K562 (cell line): ENCODE results near the gene MRM2. TPM values are rescaled to one million over a fixed set of nuclear protein-coding genes. Genes with fewer than 3 reads are reported as not detected.

ENCODE experiments used
- BHLHE40 ChIP-seq: IDR thresholded peaks from 2 replicates; pipeline ENCODE4 v1.6.1; 2011; ENCODE audit warnings: low read length, improper control_type of control experiment
- MNT ChIP-seq, 2 experiments: fragments of 450-650 bp; conservative IDR thresholded peaks; 2 replicates each; pipeline ENCODE4 v1.6.1; 2017; ENCODE audit warnings: mild to moderate bottlenecking in 2 of 2, moderate library complexity in 2 of 2
- MYC ChIP-seq, 2 experiments: fragments of 250-450 bp in 1 of 2; sonication (Bioruptor Pico) in 1 of 2; IDR thresholded peaks; 2 replicates each; pipeline versions ENCODE4 v1.5.1 to v1.6.1; 2012 to 2021; ENCODE audit warnings: low read depth in 2 of 2, borderline replicate concordance in 1 of 2, improper control_type of control experiment in 1 of 2, low read length in 1 of 2, mild to moderate bottlenecking in 1 of 2, moderate library complexity in 1 of 2
- NELFE ChIP-seq: IDR thresholded peaks from 2 replicates; pipeline ENCODE4 v1.6.1; 2011; ENCODE audit warnings: mild to moderate bottlenecking; ENCODE audit not compliant: insufficient read depth, insufficient read length
- RHOXF2B ChIP-seq: fragments of 250-450 bp; sonication (Bioruptor Pico); conservative IDR thresholded peaks from 2 replicates; pipeline ENCODE4 v1.5.1; 2021
- STAT5B ChIP-seq: fragments of 250-450 bp; sonication (Bioruptor Pico); IDR thresholded peaks from 2 replicates; pipeline ENCODE4 v1.8.0; 2021; ENCODE audit warnings: mild to moderate bottlenecking, inconsistent platforms
- ZBTB34 ChIP-seq: fragments of 250-450 bp; sonication (Bioruptor Pico); IDR thresholded peaks from 2 replicates; pipeline ENCODE4 v1.8.0; 2021; ENCODE audit warnings: mild to moderate bottlenecking, moderate library complexity
- polyA plus RNA-seq, 8 experiments: library from polyadenylated mRNA; depleted of rRNA in 4 of 8; stranded (reverse) in 5 of 8; unstranded in 3 of 8; fragments of >200 nt; fragmentation: Nextera tagmentation in 2 of 8; fragmentation: Illumina TruSeq in 1 of 8; extraction: Ambion mirVana in 2 of 8; extraction: Trizol in 1 of 8; gene quantifications; 2 replicates each; pipeline versions ENCODE4 v1.2.1 to v1.2.3, GENCODE V29; 2011 to 2014; ENCODE audit warnings: inconsistent platforms in 1 of 8, missing spikeins in 1 of 8
- total RNA-seq, 7 experiments: library from RNA; depleted of rRNA in 6 of 7; stranded (reverse); fragments of >200 nt in 6 of 7; fragmentation: Illumina TruSeq in 2 of 7; extraction: Trizol in 2 of 7; gene quantifications; 2 replicates each; pipeline versions ENCODE4 v1.2.1 to v1.2.3, GENCODE V29; 2011 to 2021; ENCODE audit warnings: low replicate concordance in 1 of 7
- TF ChIP-seq, protein P1 (sequence below): fragments of 250-450 bp; sonication (Bioruptor Pico); IDR thresholded peaks from 2 replicates; pipeline ENCODE4 v1.5.1; 2021; ENCODE audit warnings: mild to moderate bottlenecking
- TF ChIP-seq, protein P2 (sequence below): fragments of 450-650 bp; IDR thresholded peaks from 2 replicates; pipeline ENCODE4 v1.6.1; 2017; ENCODE audit warnings: antibody characterized with exemption

MRM2 gene
- total and polyA plus RNA-seq, 9 of the 15 experiments (the other 6 are each of a cell fraction or from before 2014, with no cell fraction given) = 32.4 to 116 (median 50.5) TPM

- no peak for TF ChIP-seq RHOXF2B
- no peak for TF ChIP-seq MNT (conservative IDR thresholded peaks at IDR 0.05)
- no peak for TF ChIP-seq MYC (IDR thresholded peaks at IDR 0.05; ENCODE audit: low read depth, low read length)
- no peak for TF ChIP-seq MYC (CRISPR knock-in tag; IDR thresholded peaks at IDR 0.05; ENCODE audit: borderline replicate concordance, low read depth)
- no peak for TF ChIP-seq BHLHE40
- no peak for TF ChIP-seq STAT5B (CRISPR knock-in tag)
- TF ChIP-seq, protein P1, sequence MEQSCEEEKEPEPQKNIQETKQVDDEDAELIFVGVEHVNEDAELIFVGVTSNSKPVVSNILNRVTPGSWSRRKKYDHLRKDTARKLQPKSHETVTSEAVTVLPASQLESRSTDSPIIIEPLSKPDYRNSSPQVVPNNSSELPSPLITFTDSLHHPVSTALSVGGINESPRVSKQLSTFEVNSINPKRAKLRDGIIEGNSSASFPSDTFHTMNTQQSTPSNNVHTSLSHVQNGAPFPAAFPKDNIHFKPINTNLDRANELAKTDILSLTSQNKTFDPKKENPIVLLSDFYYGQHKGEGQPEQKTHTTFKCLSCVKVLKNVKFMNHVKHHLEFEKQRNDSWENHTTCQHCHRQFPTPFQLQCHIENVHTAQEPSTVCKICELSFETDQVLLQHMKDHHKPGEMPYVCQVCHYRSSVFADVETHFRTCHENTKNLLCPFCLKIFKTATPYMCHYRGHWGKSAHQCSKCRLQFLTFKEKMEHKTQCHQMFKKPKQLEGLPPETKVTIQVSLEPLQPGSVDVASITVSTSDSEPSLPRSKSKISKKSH = no peak
- TF ChIP-seq, protein P2, sequence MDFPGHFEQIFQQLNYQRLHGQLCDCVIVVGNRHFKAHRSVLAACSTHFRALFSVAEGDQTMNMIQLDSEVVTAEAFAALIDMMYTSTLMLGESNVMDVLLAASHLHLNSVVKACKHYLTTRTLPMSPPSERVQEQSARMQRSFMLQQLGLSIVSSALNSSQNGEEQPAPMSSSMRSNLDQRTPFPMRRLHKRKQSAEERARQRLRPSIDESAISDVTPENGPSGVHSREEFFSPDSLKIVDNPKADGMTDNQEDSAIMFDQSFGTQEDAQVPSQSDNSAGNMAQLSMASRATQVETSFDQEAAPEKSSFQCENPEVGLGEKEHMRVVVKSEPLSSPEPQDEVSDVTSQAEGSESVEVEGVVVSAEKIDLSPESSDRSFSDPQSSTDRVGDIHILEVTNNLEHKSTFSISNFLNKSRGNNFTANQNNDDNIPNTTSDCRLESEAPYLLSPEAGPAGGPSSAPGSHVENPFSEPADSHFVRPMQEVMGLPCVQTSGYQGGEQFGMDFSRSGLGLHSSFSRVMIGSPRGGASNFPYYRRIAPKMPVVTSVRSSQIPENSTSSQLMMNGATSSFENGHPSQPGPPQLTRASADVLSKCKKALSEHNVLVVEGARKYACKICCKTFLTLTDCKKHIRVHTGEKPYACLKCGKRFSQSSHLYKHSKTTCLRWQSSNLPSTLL = no peak
- TF ChIP-seq NELFE = no peak
- no peak for TF ChIP-seq ZBTB34 (CRISPR knock-in tag)
These were observed 15.6 kb upstream of the MRM2 start (continued) for GRCh38 chr7:2257651-2258050.
